Glomerular visceral epithelial cell (primary cell): Measurements from ENCODE around the gene CHAMP1.
"Not testable (repeated sequence)": the region's sequence is repeated elsewhere in the genome, so short reads cannot be mapped to it uniquely, and the experiment has no call there.

Experiments
- DNase-seq: peaks from one replicate; pipeline ENCODE4 v3.0.0-alpha.2; 2016; ENCODE audit errors: extremely low spot score

Gene CHAMP1

GRCh38 chr13:114334305-114335053 is 20.2 kb downstream of the CHAMP1 start:
- DNase-seq, result no peak

GRCh38 chr13:114336457-114336856 is 22.2 kb downstream of the CHAMP1 start:
- DNase-seq, result not testable (repeated sequence)

- no peak for DNase-seq
Measured at GRCh38 chr13:114338959-114339358, 24.7 kb downstream of the CHAMP1 start.

- peak; percentile 66 for DNase-seq
Measured at GRCh38 chr13:114339857-114340534, 25.7 kb downstream of the CHAMP1 start.

GRCh38 chr13:114341003-114341777 is 26.9 kb downstream of the CHAMP1 start:
- DNase-seq, result no peak

- not testable (repeated sequence) for DNase-seq
Measured at GRCh38 chr13:114347256-114347655, 33.0 kb downstream of the CHAMP1 start.

- peak; percentile 30 for DNase-seq
Measured at GRCh38 chr13:114352763-114353162, 38.5 kb downstream of the CHAMP1 start.

GRCh38 chr13:114353382-114353781 is 39.1 kb downstream of the CHAMP1 start:
- not testable (repeated sequence) for DNase-seq
